OCI-LY7 (cell line): ENCODE data around the gene PORCN.

Experiments
- CTCF ChIP-seq: fragments of 200-600 bp; sonication (generic); conservative IDR thresholded peaks from 2 replicates; pipeline ENCODE4 v1.5.1; 2014; ENCODE audit warnings: mild to moderate bottlenecking, antibody characterized with exemption, low read length, moderate library complexity, mixed read lengths
- EZH2phosphoT487 ChIP-seq: fragments of 200-600 bp; sonication (generic); IDR thresholded peaks from 2 replicates; pipeline ENCODE4 v1.6.1; 2018; ENCODE audit warnings: low read depth, borderline replicate concordance, mild to moderate bottlenecking, mixed run types, antibody characterized with exemption, low read length, moderate library complexity, mixed read lengths

- TF ChIP-seq EZH2phosphoT487: no peak
- no peak for TF ChIP-seq CTCF
These were observed 10.4 kb upstream of the PORCN start for GRCh38 chrX:48498374-48498809.
